Measurements from ENCODE around the gene GAS6.
"Not testable (repeated sequence)": the region's sequence is repeated elsewhere in the genome, so short reads cannot be mapped to it uniquely, and the experiment has no call there.

The GAS6 gene

GRCh38 chr13:113842336-113843062, 21.4 kb downstream of the GAS6 start:
- FAIRE-seq (no peak), DNase-seq (ENCODE audit: insufficient read length, low spot score) (no peak)

DNA sequence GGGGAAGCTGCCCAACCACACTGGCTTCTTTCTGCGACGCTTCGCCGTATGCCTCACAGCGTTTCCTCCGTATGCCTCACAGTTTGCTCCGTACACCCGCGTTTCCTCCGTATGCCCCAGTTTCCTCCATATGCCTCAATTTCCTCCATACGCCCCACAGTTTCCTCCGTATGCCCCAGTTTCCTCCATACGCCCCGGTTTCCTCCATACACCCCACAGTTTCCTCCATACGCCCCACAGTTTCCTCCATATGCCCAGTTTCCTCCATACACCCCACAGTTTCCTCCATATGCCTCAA, 22.6 kb downstream of the GAS6 start:
- FAIRE-seq (no peak), DNase-seq (ENCODE audit: insufficient read length, low spot score) (no peak)

DNA sequence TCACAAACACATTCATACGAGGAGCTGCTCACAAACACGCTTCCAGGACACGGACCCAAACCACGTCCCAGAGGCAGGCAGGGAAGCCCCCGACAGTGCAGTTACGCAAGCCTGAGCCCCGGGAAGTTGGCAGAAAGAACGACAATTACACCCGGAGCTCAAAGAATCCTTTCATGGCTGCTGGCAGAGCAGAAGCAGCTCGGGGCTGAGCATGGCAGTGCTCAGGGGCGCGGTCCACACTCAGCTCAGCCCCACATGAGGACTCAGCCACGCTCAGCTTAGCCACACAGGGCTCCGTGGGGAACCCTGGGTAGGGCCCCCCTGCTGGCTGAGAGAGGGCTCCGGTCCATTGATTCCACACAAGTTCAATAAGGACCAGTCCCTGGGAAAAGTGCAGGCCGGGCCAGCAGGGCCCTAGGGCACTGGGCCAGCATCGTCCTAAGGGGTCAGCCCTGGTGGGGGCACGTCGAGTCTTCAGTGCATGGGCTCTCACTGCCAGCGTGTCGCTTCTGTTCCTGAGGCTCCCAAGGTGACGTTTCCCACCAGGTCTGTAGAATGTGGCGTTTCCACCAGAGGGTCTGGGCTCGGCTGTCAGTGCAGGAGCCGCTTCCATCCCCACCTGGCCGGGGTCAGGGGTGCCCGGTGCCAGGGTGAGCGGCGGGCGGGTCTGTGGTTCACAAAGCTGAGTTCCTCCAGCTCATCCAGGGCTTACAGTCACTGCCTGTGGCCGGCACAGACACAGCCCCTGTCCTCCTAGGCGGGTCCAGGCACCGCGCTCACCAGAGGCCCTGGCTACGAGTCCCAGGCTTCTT, 23.1 kb downstream of the GAS6 start:
- DNase-seq (ENCODE audit: insufficient read length, low spot score) (no peak), FAIRE-seq (no peak)

DNA sequence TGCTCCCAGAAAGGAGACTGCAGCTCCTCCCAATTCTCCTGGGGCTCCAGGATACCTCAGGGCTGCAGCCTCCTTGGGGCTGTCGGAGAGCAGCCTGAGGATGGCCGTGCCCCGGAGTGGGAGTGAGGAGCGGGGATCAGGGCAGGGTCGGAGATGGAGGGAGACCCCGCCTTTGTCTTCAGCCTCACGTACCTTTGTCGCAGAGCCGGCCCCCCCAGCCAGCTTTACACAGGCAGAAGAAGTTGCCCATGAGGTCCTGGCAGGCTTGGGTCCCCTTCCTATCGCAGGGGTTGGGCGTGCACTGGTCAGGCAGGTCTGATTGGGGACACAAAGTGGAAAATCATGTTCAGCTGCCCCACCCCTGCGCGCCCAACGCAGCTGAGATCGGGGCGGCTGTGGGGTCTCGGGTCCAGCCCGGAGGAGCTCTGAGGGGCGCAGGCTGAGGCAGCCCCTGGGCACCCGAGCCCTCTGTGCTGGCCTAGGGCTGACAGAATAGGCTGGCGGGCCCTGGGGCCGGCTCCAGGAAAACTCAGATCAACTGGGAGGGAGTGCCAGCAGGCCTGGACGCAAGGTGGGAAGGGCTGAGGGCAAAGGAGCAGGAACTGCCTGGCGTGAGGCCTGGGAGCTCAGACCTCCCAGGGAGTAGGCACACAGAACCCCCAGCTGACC, 24.2 kb downstream of the GAS6 start:
- no peak for FAIRE-seq

GRCh38 chr13:113838711-113839201, 25.1 kb downstream of the GAS6 start:
- DNase-seq (ENCODE audit: insufficient read length, low spot score) (no peak), FAIRE-seq (no peak)

More for the DNA sequence above, 24.2 kb downstream of the GAS6 start:
- no peak for DNase-seq (ENCODE audit: insufficient read length, low spot score)

DNA sequence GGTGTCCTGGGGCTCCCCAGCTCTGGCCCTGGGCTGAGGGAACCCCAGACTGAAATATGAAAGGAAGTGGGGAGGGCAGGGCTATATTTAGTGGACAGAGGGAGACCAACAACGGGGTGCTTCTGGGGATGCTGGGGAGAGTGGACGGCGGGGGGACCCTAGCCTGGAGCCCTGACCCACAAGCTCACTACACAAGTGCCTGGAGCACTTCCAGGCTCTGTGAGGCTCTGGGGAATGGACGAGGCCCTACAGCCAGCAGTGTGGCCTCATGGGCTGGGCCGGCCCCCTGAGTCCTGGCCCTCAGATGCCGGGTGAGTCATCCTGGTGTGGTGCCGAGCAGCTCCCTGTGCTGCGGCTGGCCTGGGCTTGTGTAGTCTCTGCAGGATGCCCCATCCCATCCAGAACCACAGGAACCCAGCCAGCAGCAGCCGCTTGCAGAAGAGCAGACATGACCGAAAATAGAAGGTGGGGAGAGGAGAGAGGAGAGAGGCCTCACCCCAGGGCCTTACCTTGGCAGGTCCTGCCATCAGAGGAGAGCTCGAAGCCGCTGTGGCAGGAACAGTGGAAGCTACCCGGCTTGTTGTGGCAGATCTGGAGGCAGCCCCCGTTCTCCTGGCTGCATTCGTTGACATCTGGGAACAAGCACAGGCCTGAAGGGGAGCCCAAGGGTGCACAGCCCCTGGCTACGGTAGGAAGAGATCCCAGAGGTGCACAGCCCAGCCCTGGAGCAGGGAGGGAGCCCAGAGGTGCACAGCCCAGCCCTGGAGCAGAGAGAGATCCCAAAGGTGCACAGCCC, 26.1 kb downstream of the GAS6 start:
- no peak for FAIRE-seq
- peak; percentile 83 for DNase-seq (ENCODE audit: insufficient read length, low spot score)

- DNase-seq (ENCODE audit: insufficient read length, low spot score) (peak; percentile 52), FAIRE-seq (peak; percentile 42)
These were observed 26.9 kb downstream of the GAS6 start for GRCh38 chr13:113836768-113837559.

- FAIRE-seq (no peak), DNase-seq (ENCODE audit: insufficient read length, low spot score) (no peak)
These were observed 28.2 kb downstream of the GAS6 start for GRCh38 chr13:113835461-113836270.

DNA sequence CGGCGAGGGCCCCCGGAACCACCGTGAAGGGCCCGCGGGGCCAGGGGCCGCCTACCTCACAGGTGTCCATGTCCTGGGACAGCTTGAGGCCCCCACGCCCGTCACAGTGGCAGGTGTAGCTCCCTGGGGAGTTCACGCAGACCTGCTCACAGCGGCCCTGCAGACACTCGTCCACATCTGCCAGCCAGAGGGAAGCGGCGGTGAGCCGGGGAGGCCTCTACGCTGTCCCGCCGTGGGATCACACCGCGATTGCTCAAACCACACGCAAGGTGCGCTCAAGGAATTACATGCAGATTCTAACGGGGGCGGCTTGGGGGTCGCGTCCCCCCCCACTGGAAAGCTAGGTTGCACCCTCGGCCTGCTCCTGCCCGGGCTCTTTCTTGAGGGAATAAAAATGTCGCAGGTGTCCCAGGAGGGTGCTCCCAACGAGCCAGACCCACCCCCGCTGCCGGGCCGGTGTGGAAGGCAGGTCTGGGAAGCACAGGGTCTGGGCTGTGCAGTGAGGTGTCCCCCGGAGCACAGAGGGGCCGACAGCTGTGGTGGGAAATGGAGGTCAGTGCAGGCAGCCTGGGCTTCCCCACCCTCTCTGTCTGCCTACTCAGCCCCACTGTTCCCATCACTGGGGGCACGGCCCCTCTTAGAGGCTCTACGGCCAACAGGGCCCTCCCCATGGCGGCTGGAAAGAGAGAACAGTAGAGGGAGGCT, 29.2 kb downstream of the GAS6 start:
- no peak for FAIRE-seq
- no peak for DNase-seq (ENCODE audit: insufficient read length, low spot score)

- DNase-seq (ENCODE audit: insufficient read length, low spot score); FAIRE-seq: not testable (repeated sequence)
These were observed 29.9 kb downstream of the GAS6 start for GRCh38 chr13:113834006-113834405.

DNA sequence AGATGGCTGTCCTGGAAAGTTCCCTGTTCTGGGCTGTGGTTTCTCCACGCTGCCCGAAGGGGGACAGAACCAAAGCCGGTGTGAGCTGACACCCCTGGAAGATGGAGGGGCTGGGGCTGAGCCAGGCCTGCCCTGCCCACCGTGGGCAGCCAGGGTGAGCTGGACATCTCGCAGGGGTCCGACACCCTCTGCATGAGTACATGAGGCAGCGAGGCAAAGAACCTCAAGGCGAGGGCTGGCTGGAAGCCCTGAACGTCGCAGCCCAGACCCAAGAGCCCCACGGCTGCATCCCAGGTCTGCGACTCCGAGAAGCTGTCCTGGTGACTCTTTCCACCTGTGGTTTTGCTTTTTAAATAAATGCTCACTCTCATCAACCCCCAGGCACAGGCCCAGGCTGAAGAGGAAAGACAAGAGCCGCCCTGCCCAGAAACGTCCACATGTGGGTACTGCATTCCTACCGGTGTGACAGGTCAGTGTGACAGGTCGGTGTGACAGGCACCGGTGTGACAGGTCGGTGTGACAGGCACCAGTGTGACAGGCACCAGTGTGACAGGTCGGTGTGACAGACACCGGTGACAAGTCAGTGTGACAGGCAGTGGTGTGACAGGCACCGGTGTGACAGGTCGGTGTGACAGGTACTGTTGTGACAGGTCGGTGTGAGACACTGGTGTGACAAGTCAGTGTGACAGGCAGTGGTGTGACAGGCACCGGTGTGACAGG, 30.6 kb downstream of the GAS6 start:
- FAIRE-seq (peak; percentile 91), DNase-seq (ENCODE audit: insufficient read length, low spot score) (no peak)

DNA sequence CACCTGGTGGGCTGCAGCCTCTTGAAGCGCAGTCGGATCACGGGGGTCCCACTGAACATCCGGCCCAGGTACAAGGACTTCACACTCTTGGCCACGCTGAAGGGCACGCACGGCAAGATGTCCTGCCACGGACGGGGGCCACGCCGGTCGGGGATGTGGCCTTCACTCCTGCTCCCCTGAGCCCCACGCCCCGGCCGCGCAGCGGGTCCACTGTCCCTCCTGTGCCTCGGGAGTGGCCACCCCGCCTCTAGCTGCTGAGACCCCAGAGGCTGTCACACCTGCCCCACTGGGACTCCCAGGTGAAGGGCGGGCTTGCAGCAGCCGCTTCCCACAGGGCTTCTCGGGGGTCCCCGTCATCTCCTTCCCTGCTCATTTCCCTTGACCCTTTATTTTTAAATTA, 31.2 kb downstream of the GAS6 start:
- no peak for DNase-seq (ENCODE audit: insufficient read length, low spot score)
- FAIRE-seq, result no peak

- FAIRE-seq (no peak), DNase-seq (ENCODE audit: insufficient read length, low spot score) (no peak)
These were observed 31.7 kb downstream of the GAS6 start for GRCh38 chr13:113832205-113832604.

DNA sequence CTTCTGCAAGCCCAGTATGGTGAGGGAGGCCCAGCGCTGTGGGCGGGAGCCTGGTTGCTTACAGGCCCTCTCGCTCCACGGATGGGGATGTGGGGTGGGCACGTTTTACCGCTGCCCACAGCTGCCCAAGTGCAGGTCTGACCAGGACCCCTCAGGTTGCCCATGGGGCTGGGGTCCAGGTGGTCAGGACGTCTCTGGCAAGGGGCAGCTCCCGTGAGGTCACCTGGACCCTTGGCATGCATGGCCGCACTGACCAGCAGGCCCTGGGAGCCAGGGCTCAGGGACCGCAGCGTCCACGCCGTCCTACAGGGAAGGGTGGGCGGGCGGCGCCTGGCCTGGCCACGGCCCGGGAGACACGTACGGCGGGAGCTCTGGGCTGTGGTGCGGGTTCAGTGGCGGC, 32.8 kb downstream of the GAS6 start:
- FAIRE-seq (no peak), DNase-seq (ENCODE audit: insufficient read length, low spot score) (no peak)

- DNase-seq (ENCODE audit: insufficient read length, low spot score); FAIRE-seq: not testable (repeated sequence)
These were observed 33.4 kb downstream of the GAS6 start for GRCh38 chr13:113830426-113830950.

- no peak for DNase-seq (ENCODE audit: insufficient read length, low spot score)
- no peak for FAIRE-seq
These were observed 35.5 kb downstream of the GAS6 start for GRCh38 chr13:113828282-113828825.

DNA sequence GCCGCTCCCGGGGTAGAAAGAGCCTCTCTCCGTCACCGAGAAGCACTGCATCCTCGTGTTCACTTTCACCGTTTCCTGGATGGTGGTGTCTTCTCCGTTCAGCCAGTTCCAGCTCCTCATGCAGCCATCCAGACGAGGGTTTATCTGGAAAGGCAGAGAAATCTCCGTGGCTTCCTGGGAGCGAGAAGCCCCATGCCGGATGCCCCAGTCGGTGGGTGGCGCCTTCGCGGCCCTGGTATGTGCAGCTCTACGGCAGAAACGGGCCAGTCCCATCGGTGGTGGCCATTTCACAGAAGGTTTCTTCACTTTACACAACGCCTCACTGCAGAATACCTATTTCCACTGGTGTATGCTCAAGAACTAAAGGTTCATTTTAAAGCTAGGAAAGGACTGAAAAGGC, 36.9 kb downstream of the GAS6 start:
- FAIRE-seq, result no peak
- no peak for DNase-seq (ENCODE audit: insufficient read length, low spot score)

All from HTR-8/SVneo (cell line).